NK-92 treated with Interleukin-12 subunit alpha and Interleukin-12 subunit beta, amount 100 ng/mL, for 24 hours (cell line): Measurements from ENCODE around the gene EFS.

Experiments
- DNase-seq: peaks from one replicate; lab custom pipeline; 2025; lab: John Stamatoyannopoulos, UW

Gene EFS

GRCh38 chr14:23379366-23380196, 14.6 kb upstream of the EFS start:
- peak; percentile 19 for DNase-seq

GRCh38 chr14:23378612-23379220, 13.7 kb upstream of the EFS start:
- DNase-seq = no peak

GRCh38 chr14:23377573-23378563, 12.9 kb upstream of the EFS start:
- DNase-seq = no peak

- no peak for DNase-seq
Measured at GRCh38 chr14:23377198-23377550, 12.2 kb upstream of the EFS start.

GRCh38 chr14:23376482-23377197, 11.7 kb upstream of the EFS start, which contains the start of gene CMTM5:
Gene CMTM5, plus strand, starts transcription at chr14:23377046. Its CDS starts 206 bp downstream, at chr14:23377252.
- no peak for DNase-seq

GRCh38 chr14:23375527-23376251, 10.7 kb upstream of the EFS start:
- DNase-seq = no peak

GRCh38 chr14:23373041-23373440, 8.1 kb upstream of the EFS start:
- DNase-seq = no peak

GRCh38 chr14:23372509-23372908, 7.5 kb upstream of the EFS start, which contains the start of gene IL25:
Gene IL25, plus strand, starts transcription at chr14:23372809.
- DNase-seq = no peak

GRCh38 chr14:23371865-23372264, 6.9 kb upstream of the EFS start:
- no peak for DNase-seq

GRCh38 chr14:23370221-23370620, 5.2 kb upstream of the EFS start:
- DNase-seq = no peak

- no peak for DNase-seq
Measured at GRCh38 chr14:23366426-23366921, 1.5 kb upstream of the EFS start.

- no peak for DNase-seq
Measured at GRCh38 chr14:23365732-23366425, 907 bp upstream of the EFS start.

GRCh38 chr14:23364164-23365035, 572 bp downstream of the EFS start:
- no peak for DNase-seq

- DNase-seq = no peak
Measured at GRCh38 chr14:23362200-23362599, 2.8 kb downstream of the EFS start.

- DNase-seq = no peak
Measured at GRCh38 chr14:23361763-23362162, 3.2 kb downstream of the EFS start.

- DNase-seq = no peak
Measured at GRCh38 chr14:23361320-23361719, 3.7 kb downstream of the EFS start.

GRCh38 chr14:23360496-23360895, 4.5 kb downstream of the EFS start:
- no peak for DNase-seq

- DNase-seq = no peak
Measured at GRCh38 chr14:23359722-23360447, 5.1 kb downstream of the EFS start.
